ENCODE results near the gene ACADVL. TPM values are rescaled to one million over a fixed set of nuclear protein-coding genes. Genes with fewer than 3 reads are reported as not detected.
"Not testable (repeated sequence)": the region's sequence is repeated elsewhere in the genome, so short reads cannot be mapped to it uniquely, and the experiment has no call there.

The ACADVL gene
- polyA plus RNA-seq, 1 donor from 2014 or later, result 397 TPM

- Histone ChIP-seq H3K9ac (ENCODE audit: low read length) (peak overlapping the region; percentile 99), H3K27me3 (ENCODE audit: insufficient read depth, low read depth, low read length) (no peaks in the 10 kb centered on the region), H4K20me1 (ENCODE audit: insufficient read depth) (no peaks in the 10 kb centered on the region), H3K36me3 (ENCODE audit: insufficient read depth, low read length) (no peaks in the 10 kb centered on the region), H3K9me3 (ENCODE audit: low read length) (no peaks in the 10 kb centered on the region), H3K79me2 (replicated peaks; ENCODE audit: insufficient read depth, low read length) (peaks cover 44% of the 10 kb centered on the region), H3K4me3 (ENCODE audit: low read length) (peak overlapping the region; percentile 75), H3K4me2 (ENCODE audit: low read length) (peak overlapping the region; percentile 86), H3K27ac (ENCODE audit: low read length) (peak overlapping the region; percentile 99), H3K9me2 (ENCODE audit: insufficient read depth, low read length) (no peaks in the 10 kb centered on the region), H3F3A (ENCODE audit: insufficient read depth, low read length, poor library complexity, severe bottlenecking) (no peaks in the 10 kb centered on the region), H2AFZ (ENCODE audit: low read depth, low read length) (peak overlapping the region; percentile 35)
- TF ChIP-seq POLR2AphosphoS5 (IDR thresholded peaks at IDR 0.05), result peak; percentile 83
- peak; percentile 39 for TF ChIP-seq RAD21 (conservative IDR thresholded peaks at IDR 0.05)
- TF ChIP-seq, protein P1, sequence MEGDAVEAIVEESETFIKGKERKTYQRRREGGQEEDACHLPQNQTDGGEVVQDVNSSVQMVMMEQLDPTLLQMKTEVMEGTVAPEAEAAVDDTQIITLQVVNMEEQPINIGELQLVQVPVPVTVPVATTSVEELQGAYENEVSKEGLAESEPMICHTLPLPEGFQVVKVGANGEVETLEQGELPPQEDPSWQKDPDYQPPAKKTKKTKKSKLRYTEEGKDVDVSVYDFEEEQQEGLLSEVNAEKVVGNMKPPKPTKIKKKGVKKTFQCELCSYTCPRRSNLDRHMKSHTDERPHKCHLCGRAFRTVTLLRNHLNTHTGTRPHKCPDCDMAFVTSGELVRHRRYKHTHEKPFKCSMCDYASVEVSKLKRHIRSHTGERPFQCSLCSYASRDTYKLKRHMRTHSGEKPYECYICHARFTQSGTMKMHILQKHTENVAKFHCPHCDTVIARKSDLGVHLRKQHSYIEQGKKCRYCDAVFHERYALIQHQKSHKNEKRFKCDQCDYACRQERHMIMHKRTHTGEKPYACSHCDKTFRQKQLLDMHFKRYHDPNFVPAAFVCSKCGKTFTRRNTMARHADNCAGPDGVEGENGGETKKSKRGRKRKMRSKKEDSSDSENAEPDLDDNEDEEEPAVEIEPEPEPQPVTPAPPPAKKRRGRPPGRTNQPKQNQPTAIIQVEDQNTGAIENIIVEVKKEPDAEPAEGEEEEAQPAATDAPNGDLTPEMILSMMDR (IDR thresholded peaks at IDR 0.05; ENCODE audit: poor library complexity, severe bottlenecking), result peak; percentile 30
- peak; percentile 51 for TF ChIP-seq SMC3 (conservative IDR thresholded peaks at IDR 0.05; ENCODE audit: poor library complexity)
- TF ChIP-seq MXI1 (conservative IDR thresholded peaks at IDR 0.05; ENCODE audit: poor library complexity, severe bottlenecking), result peak; percentile 51
- TF ChIP-seq, protein P2, sequence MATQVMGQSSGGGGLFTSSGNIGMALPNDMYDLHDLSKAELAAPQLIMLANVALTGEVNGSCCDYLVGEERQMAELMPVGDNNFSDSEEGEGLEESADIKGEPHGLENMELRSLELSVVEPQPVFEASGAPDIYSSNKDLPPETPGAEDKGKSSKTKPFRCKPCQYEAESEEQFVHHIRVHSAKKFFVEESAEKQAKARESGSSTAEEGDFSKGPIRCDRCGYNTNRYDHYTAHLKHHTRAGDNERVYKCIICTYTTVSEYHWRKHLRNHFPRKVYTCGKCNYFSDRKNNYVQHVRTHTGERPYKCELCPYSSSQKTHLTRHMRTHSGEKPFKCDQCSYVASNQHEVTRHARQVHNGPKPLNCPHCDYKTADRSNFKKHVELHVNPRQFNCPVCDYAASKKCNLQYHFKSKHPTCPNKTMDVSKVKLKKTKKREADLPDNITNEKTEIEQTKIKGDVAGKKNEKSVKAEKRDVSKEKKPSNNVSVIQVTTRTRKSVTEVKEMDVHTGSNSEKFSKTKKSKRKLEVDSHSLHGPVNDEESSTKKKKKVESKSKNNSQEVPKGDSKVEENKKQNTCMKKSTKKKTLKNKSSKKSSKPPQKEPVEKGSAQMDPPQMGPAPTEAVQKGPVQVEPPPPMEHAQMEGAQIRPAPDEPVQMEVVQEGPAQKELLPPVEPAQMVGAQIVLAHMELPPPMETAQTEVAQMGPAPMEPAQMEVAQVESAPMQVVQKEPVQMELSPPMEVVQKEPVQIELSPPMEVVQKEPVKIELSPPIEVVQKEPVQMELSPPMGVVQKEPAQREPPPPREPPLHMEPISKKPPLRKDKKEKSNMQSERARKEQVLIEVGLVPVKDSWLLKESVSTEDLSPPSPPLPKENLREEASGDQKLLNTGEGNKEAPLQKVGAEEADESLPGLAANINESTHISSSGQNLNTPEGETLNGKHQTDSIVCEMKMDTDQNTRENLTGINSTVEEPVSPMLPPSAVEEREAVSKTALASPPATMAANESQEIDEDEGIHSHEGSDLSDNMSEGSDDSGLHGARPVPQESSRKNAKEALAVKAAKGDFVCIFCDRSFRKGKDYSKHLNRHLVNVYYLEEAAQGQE (IDR thresholded peaks at IDR 0.05; ENCODE audit: borderline replicate concordance), result no peak
- TF ChIP-seq TAF1 (IDR thresholded peaks at IDR 0.05; ENCODE audit: low read depth), result no peak
- TF ChIP-seq EP300 (conservative IDR thresholded peaks at IDR 0.05; ENCODE audit: poor library complexity, severe bottlenecking), result peak; percentile 71
- TF ChIP-seq EZH2 (IDR thresholded peaks at IDR 0.05; ENCODE audit: borderline replicate concordance, insufficient read depth, low read length, poor library complexity, severe bottlenecking), result no peak
These were observed 23.1 kb downstream of the ACADVL start for GRCh38 chr17:7242717-7243452.

DNA sequence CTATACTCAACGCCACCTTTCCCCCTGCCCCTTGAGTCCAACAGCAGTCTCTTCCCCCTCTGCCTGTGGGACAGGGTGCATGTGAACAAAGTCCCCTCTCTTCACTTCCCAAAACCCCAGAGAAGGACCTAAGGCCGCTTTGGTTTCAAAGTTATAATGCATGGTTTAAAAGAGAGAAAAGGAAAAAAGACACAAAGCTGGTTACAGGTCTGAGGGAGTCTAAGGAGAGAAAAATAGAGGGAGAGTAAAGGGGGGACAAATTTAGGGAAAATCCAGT, 23.7 kb downstream of the ACADVL start:
- Histone ChIP-seq H4K20me1 (ENCODE audit: insufficient read depth) (no peaks in the 10 kb centered on the region), H3K36me3 (ENCODE audit: insufficient read depth, low read length) (no peaks in the 10 kb centered on the region), H3F3A (ENCODE audit: insufficient read depth, low read length, poor library complexity, severe bottlenecking) (no peaks in the 10 kb centered on the region), H3K27ac (ENCODE audit: low read length) (peak overlapping the region; percentile 99), H3K27me3 (ENCODE audit: insufficient read depth, low read depth, low read length) (no peaks in the 10 kb centered on the region), H3K4me3 (ENCODE audit: low read length) (peak overlapping the region; percentile 75), H2AFZ (ENCODE audit: low read depth, low read length) (peak overlapping the region; percentile 34), H3K79me2 (replicated peaks; ENCODE audit: insufficient read depth, low read length) (peaks cover 47% of the 10 kb centered on the region), H3K9me2 (ENCODE audit: insufficient read depth, low read length) (no peaks in the 10 kb centered on the region), H3K9ac (ENCODE audit: low read length) (peak overlapping the region; percentile 99), H3K4me2 (ENCODE audit: low read length) (peak overlapping the region; percentile 86), H3K9me3 (ENCODE audit: low read length) (no peaks in the 10 kb centered on the region)
- TF ChIP-seq EP300 (conservative IDR thresholded peaks at IDR 0.05; ENCODE audit: poor library complexity, severe bottlenecking) (no peak), POLR2AphosphoS5 (IDR thresholded peaks at IDR 0.05) (no peak), SMC3 (conservative IDR thresholded peaks at IDR 0.05; ENCODE audit: poor library complexity) (no peak), EZH2 (IDR thresholded peaks at IDR 0.05; ENCODE audit: borderline replicate concordance, insufficient read depth, low read length, poor library complexity, severe bottlenecking) (no peak), RAD21 (conservative IDR thresholded peaks at IDR 0.05) (no peak), MXI1 (conservative IDR thresholded peaks at IDR 0.05; ENCODE audit: poor library complexity, severe bottlenecking) (no peak), TAF1 (IDR thresholded peaks at IDR 0.05; ENCODE audit: low read depth) (no peak)
- TF ChIP-seq, protein P1 (IDR thresholded peaks at IDR 0.05; ENCODE audit: poor library complexity, severe bottlenecking), result no peak
- TF ChIP-seq, protein P2 (IDR thresholded peaks at IDR 0.05; ENCODE audit: borderline replicate concordance), result no peak

- peak overlapping the region; percentile 99 for H3K9ac ChIP-seq (ENCODE audit: low read length)
- H3K79me2 ChIP-seq (replicated peaks; ENCODE audit: insufficient read depth, low read length), result peaks cover 48% of the 10 kb centered on the region
- H3K9me2 ChIP-seq (ENCODE audit: insufficient read depth, low read length); H3K4me2 ChIP-seq (ENCODE audit: low read length); H3F3A ChIP-seq (ENCODE audit: insufficient read depth, low read length, poor library complexity, severe bottlenecking); H3K9me3 ChIP-seq (ENCODE audit: low read length); H3K36me3 ChIP-seq (ENCODE audit: insufficient read depth, low read length); H3K27me3 ChIP-seq (ENCODE audit: insufficient read depth, low read depth, low read length); H4K20me1 ChIP-seq (ENCODE audit: insufficient read depth); H2AFZ ChIP-seq (ENCODE audit: low read depth, low read length): not testable (repeated sequence)
- peak overlapping the region; percentile 99 for H3K27ac ChIP-seq (ENCODE audit: low read length)
- H3K4me3 ChIP-seq (ENCODE audit: low read length), result peak overlapping the region; percentile 75
These were observed 24.1 kb downstream of the ACADVL start for GRCh38 chr17:7243838-7244237.
